ENCODE results near the gene BCAR3. TPM values are rescaled to one million over a fixed set of nuclear protein-coding genes. Genes with fewer than 3 reads are reported as not detected.

Gene BCAR3
- total and polyA plus RNA-seq, 8 donors: 15.5 to 26.0 (median 18.9) TPM

GRCh38 chr1:93702111-93702827, 20.6 kb upstream of the BCAR3 start:
- DNase-seq (peak in 2 of 4 donors; percentile 20 to 64), ATAC-seq (peak; percentile 33)
- Histone ChIP-seq H3K9me3 (no peaks in the 10 kb centered on the region), H3K4me3 (no peak overlapping the region), H3K27me3 (no peaks in the 10 kb centered on the region), H3K4me1 (peaks cover 14 to 19% of the 10 kb centered on the region in 2 donors), H3K27ac (peak overlapping the region; percentile 13 to 28), H3K36me3 (no peaks in the 10 kb centered on the region)
- TF ChIP-seq CTCF (IDR thresholded peaks at IDR 0.05): no peak
- intact Hi-C loops (cut with DNase I): no loop called here

- Histone ChIP-seq H3K27ac (no peak overlapping the region), H3K9me3 (no peaks in the 10 kb centered on the region), H3K4me3 (no peak overlapping the region), H3K27me3 (no peaks in the 10 kb centered on the region), H3K36me3 (no peaks in the 10 kb centered on the region), H3K4me1 (peaks cover 14 to 19% of the 10 kb centered on the region in 2 donors)
- intact Hi-C loops (cut with DNase I): no loop called here
- peak in 2 of 4 donors; percentile 76 to 85 for DNase-seq
- peak; percentile 85 for ATAC-seq
- TF ChIP-seq CTCF (IDR thresholded peaks at IDR 0.05): no peak
These were observed 20.0 kb upstream of the BCAR3 start for GRCh38 chr1:93701629-93702028.

- ATAC-seq: no peak
- H3K4me3 ChIP-seq: no peak overlapping the region
- no peak for TF ChIP-seq CTCF (IDR thresholded peaks at IDR 0.05)
- intact Hi-C loops (cut with DNase I): no loop called here
- H3K9me3 ChIP-seq: no peaks in the 10 kb centered on the region
- no peak overlapping the region for H3K27ac ChIP-seq
- H3K4me1 ChIP-seq: peaks cover 14 to 19% of the 10 kb centered on the region in 2 donors
- no peaks in the 10 kb centered on the region for H3K27me3 ChIP-seq
- H3K36me3 ChIP-seq: no peaks in the 10 kb centered on the region
- DNase-seq: no peak
These were observed 19.2 kb upstream of the BCAR3 start for GRCh38 chr1:93700532-93701469.

- no peak overlapping the region for H3K27ac ChIP-seq
- DNase-seq (no peak), ATAC-seq (no peak)
- H3K9me3 ChIP-seq: no peaks in the 10 kb centered on the region
- H3K4me3 ChIP-seq: no peak overlapping the region
- H3K36me3 ChIP-seq: no peaks in the 10 kb centered on the region
- TF ChIP-seq CTCF (IDR thresholded peaks at IDR 0.05): no peak
- intact Hi-C loops (cut with DNase I): no loop called here
- no peaks in the 10 kb centered on the region for H3K27me3 ChIP-seq
- H3K4me1 ChIP-seq: peaks cover 14 to 19% of the 10 kb centered on the region in 2 donors
These were observed 18.0 kb upstream of the BCAR3 start for GRCh38 chr1:93699503-93700168.

- intact Hi-C loops (cut with DNase I): no loop called here
- Histone ChIP-seq H3K27ac (no peak overlapping the region), H3K4me3 (no peak overlapping the region), H3K4me1 (peaks cover 13 to 22% of the 10 kb centered on the region in 2 donors), H3K36me3 (no peaks in the 10 kb centered on the region), H3K27me3 (no peaks in the 10 kb centered on the region), H3K9me3 (no peaks in the 10 kb centered on the region)
- DNase-seq: no peak
- no peak for ATAC-seq
- TF ChIP-seq CTCF (IDR thresholded peaks at IDR 0.05): no peak
These were observed 17.4 kb upstream of the BCAR3 start for GRCh38 chr1:93699049-93699384.
